Endometrial microvascular endothelial cells (primary cell): ENCODE data around the gene UTP3. TPM values are rescaled to one million over a fixed set of nuclear protein-coding genes. Genes with fewer than 3 reads are reported as not detected.
"Not testable (repeated sequence)": the region's sequence is repeated elsewhere in the genome, so short reads cannot be mapped to it uniquely, and the experiment has no call there.

Experiments
- in situ Hi-C: cut with HindIII; loops from 2 replicates; pipeline ENCODE4 v1.10.0; 2017; ENCODE audit warnings: low sequenced_read_pairs, low pct_unique_long_range_greater_than_20kb; ENCODE audit errors: inconsistent ontology term
- total RNA-seq: library from RNA; depleted of rRNA; stranded (reverse); fragments of >200 nt; gene quantifications from one replicate; pipeline ENCODE4 v1.2.3, GENCODE V29; 2015; ENCODE audit errors: inconsistent ontology term

The UTP3 gene, protein sequence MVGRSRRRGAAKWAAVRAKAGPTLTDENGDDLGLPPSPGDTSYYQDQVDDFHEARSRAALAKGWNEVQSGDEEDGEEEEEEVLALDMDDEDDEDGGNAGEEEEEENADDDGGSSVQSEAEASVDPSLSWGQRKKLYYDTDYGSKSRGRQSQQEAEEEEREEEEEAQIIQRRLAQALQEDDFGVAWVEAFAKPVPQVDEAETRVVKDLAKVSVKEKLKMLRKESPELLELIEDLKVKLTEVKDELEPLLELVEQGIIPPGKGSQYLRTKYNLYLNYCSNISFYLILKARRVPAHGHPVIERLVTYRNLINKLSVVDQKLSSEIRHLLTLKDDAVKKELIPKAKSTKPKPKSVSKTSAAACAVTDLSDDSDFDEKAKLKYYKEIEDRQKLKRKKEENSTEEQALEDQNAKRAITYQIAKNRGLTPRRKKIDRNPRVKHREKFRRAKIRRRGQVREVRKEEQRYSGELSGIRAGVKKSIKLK
- total RNA-seq: 23.7 TPM

GRCh38 chr4:70687821-70688794 lies at the start of gene UTP3:
Gene UTP3 (plus strand): TSS chr4:70688532. CDS start chr4:70688678, 146 bp downstream.
- in situ Hi-C loops: no loop called here

DNA sequence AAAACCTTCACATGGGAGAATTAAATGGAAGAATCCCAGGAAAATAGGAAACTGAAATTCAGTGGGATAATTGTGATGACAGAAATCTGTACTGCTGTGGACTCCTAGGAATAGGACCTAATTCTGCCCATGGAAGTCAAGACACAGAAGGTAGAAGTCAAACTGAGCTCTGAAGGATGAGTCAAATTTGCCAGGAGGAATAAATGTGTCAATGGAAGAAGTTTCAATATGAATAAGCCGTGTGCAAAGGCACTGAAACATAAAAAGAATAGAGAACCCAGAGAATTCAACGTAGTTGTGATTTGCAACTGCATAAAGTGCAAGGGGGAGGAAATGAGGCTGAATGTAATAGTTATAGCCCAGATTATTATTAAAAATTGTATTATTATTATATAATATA lies 48.1 kb upstream of the UTP3 start:
- in situ Hi-C loops: no loop called here

GRCh38 chr4:70650741-70651140 lies 37.6 kb upstream of the UTP3 start:
- in situ Hi-C loops: not testable (repeated sequence)

- in situ Hi-C loops: no loop called here
Observed at GRCh38 chr4:70651864-70652506, 36.3 kb upstream of the UTP3 start.

- in situ Hi-C loops: no loop called here
Observed at GRCh38 chr4:70654605-70655011, 33.7 kb upstream of the UTP3 start.

DNA sequence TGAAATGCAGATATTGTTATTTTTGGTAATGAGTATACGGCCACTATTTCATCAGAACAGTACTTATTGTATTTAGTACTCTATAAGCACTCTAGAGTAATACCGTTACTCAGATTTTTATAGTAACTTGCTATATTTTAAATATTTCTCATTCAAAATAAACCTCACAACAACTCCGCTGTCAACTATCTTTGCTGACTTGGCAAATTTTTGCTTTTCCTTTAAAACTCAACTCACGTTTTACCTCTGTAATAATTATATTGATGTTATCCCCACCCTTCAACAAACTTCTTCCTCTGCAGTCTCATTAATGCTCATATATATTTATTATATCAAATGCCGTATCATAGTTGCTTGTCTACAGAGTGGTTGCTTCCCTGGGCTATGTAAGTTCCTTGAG lies 31.0 kb upstream of the UTP3 start:
- in situ Hi-C loops: no loop called here

DNA sequence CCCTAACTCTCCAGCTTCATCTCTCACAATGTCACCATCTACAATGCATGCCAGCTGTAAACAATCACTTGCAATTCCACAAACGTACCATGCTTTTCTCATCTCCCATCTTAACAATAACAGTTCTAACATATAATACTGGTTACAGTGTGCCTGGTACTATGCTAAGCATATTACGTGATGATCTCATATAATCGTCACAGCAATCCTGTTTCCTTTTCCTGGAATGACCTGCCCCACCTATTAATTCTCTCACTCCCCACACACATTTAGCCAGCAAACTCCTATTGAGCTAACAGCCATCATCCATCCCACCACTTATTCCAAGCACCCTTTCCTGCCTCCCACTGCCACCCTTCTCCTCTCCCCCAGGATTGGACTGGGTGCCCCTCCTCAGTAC lies 29.9 kb upstream of the UTP3 start:
- in situ Hi-C loops: no loop called here

DNA sequence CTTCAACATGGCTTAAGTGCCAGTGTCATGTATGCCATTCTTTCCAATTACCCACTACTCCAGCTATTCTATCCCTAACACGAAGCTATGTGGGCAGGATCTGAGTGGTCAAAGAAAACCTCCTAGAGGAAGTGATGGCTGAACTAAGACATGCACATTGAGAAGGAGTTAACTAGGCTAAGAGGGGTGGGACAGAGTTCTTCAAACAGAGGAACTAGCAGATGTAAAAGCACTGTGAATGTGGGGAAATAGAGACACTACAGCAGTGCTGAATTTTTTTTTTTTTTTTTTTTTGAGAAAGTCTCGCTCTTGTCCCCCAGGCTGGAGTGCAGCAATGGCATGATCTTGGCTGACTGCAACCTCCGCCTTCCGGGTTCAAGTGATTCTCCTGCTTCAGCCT lies 28.2 kb upstream of the UTP3 start:
- in situ Hi-C loops: no loop called here

- in situ Hi-C loops: not testable (repeated sequence)
Observed at GRCh38 chr4:70661309-70661922, 26.9 kb upstream of the UTP3 start.

- in situ Hi-C loops: no loop called here
Observed at GRCh38 chr4:70666369-70666768, 22.0 kb upstream of the UTP3 start, which contains the start of gene JCHAIN. Gene JCHAIN (minus strand): TSS chr4:70666508. CDS start chr4:70666490, 18 bp downstream.

GRCh38 chr4:70667740-70668535 lies 20.4 kb upstream of the UTP3 start:
- in situ Hi-C loops: no loop called here

GRCh38 chr4:70670332-70671014 lies 17.9 kb upstream of the UTP3 start:
- in situ Hi-C loops: no loop called here

DNA sequence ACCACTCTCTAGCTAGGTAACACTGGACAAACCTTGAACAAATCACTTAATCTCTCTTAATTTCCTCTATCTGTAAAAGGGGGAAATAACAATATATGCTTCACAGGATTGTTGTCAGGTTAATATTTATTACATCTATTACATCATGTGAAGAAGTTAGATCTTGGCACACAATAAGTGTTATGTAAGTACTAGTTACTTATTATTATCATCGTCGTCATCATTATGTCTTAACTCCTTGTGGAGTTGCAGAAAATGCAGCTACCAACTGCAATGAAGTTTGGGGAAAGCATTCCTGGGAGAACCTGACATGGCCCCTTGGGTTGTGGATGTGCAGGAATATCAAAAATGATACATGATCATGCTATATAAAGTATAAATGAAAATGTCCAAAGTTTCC lies 17.2 kb upstream of the UTP3 start:
- in situ Hi-C loops: no loop called here

DNA sequence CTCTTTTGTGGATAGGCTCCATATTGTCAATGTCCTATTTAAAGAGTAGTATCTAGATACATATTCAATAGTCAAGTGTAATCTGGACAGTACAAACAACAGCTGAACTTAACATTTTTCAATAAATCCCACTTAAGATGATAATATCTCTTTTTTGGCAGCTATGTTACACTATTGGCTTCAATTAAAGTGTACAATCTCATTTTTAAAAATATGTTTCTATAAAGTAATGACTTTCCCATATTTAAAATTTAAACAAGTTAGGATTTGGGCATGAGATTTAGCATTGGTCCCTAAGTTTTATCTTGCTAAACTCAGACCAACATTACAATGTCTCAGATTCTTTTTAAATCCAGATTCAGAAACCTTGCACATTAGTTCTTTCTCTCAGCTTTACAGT lies 14.1 kb upstream of the UTP3 start:
- in situ Hi-C loops: no loop called here

DNA sequence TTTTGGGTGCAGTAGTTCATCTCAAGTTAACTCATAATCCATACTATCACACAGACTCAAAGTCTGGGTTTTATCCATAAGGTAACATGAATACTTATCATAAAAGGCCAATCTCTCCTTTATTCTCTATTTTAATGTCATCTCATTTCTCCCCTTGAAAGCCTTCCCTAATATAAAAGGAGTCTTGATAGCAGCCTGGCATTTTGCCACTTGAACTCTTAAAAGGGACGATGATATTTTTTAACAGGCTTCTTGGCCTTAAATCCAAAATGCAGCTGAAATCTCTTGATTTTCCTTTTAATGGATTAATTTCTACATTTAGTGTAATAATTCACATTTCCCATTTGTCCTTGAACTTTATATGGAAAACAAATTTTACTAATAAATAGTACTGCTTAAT lies 13.6 kb upstream of the UTP3 start:
- in situ Hi-C loops: no loop called here

- in situ Hi-C loops: no loop called here
Observed at GRCh38 chr4:70676554-70677090, 11.7 kb upstream of the UTP3 start.

- in situ Hi-C loops: no loop called here
Observed at GRCh38 chr4:70678383-70678999, 9.8 kb upstream of the UTP3 start.
